Measurements from ENCODE around the gene CARD9.
A peak's percentile ranks its signal among the peaks of the same experiment; 100 is the strongest.
"Not testable (repeated sequence)": the region's sequence is repeated elsewhere in the genome, so short reads cannot be mapped to it uniquely, and the experiment has no call there.

CARD9 gene

DNA sequence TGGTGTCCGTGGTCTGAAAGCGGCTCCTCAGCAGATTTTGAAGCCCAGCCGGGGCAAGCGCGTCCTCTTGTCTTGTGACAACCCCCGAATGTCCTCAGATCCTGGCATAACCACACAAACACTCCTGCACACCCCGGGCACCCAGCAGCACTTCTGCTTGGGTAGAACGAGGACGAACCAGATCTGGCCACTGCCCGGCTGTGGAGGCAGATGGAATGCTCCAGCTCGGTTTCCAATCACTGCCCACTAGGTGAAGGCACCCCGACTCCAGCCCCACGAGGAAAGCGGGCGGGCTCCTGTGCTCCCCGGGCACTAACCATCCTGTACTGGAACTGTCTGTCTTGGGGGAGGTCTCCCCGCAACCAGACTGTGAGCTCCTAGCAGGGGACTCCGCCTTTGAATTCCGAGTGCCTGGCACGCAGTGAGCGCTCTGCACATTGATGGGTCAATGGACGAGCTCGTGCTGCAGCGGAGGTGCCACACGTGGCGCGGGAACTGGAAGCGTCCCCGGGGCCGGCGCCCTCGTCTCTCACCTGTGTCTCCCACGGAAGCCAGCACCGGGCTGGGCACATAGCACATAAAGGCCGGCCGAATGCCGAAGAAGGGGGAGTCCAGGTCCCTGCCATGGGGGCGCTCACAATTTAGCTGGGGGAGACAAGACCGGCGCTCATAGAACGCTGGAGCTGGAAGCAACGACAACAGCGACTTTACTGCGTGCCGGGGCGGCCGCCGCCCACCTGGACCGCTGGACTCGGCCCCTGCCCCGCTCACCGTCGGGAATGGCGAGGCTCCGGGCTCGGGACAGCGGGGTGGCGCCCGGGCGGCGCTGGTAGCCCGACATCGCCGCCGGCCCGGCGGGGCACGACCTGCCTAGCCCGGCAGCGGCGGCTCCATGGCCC, 36.3 kb upstream of the CARD9 start:
- peaks cover 10% of the 10 kb centered on the region for H3K36me3 ChIP-seq (ENCODE audit: control insufficient read depth, insufficient read depth, low read length)
- H3K4me3 ChIP-seq (ENCODE audit: low read length) = peak overlapping the region; percentile 63
- no peaks in the 10 kb centered on the region for H3K27me3 ChIP-seq (ENCODE audit: control insufficient read depth, insufficient read depth, low read length)
- H3K9ac ChIP-seq (ENCODE audit: low read length) = peak overlapping the region; percentile 28
- H3K4me1 ChIP-seq (ENCODE audit: control insufficient read depth, insufficient read depth, low read length) = peaks cover 16% of the 10 kb centered on the region
- no peaks in the 10 kb centered on the region for H3K9me3 ChIP-seq (ENCODE audit: control insufficient read depth, low read length)

DNA sequence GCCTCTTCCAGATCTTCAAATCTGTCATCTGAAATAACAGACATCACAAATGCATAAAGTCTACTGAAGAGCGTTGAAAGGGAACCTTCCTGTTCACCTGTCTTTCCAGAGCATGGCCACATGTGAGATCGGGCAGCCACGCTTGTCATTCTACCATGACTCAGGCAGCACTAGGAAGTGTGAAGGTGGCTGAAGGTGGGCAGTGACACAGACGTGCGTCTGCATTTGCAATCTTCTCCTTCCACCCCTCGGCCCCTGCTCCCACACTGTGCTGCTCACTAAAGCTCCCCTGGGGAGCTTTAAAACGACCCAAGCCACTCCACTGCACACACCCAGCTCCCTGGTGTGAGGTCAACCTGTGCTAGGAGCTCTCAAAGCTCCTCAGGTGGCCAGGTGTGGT, 34.4 kb upstream of the CARD9 start:
- H3K27me3 ChIP-seq (ENCODE audit: control insufficient read depth, insufficient read depth, low read length) = no peaks in the 10 kb centered on the region
- no peak overlapping the region for H3K4me3 ChIP-seq (ENCODE audit: low read length)
- H3K36me3 ChIP-seq (ENCODE audit: control insufficient read depth, insufficient read depth, low read length) = peaks cover 3% of the 10 kb centered on the region
- H3K9ac ChIP-seq (ENCODE audit: low read length) = no peak overlapping the region
- H3K4me1 ChIP-seq (ENCODE audit: control insufficient read depth, insufficient read depth, low read length) = peaks cover 16% of the 10 kb centered on the region
- no peaks in the 10 kb centered on the region for H3K9me3 ChIP-seq (ENCODE audit: control insufficient read depth, low read length)

DNA sequence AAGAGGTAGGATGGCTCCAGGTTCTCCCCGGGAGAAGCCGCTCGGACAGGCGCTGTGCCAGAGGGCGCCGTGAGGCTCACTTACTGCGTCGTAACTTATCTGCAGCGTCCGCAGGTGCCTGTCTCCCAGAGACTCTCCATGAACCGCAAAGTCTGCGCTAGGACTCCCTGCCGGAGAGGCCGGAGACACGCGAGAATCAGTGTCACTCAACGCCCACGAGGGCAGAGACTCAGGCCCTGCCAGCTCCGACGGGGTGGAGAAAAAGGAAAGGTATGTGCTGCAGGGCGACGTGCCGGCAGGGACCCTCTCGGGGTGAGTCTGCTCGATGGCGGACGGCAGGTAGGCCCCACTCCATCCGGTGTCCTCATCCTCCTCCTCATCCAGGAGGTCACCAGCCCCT, 33.6 kb upstream of the CARD9 start:
- peaks cover 16% of the 10 kb centered on the region for H3K4me1 ChIP-seq (ENCODE audit: control insufficient read depth, insufficient read depth, low read length)
- not testable (repeated sequence) for H3K9ac ChIP-seq (ENCODE audit: low read length); H3K27me3 ChIP-seq (ENCODE audit: control insufficient read depth, insufficient read depth, low read length); H3K4me3 ChIP-seq (ENCODE audit: low read length); H3K9me3 ChIP-seq (ENCODE audit: control insufficient read depth, low read length); H3K36me3 ChIP-seq (ENCODE audit: control insufficient read depth, insufficient read depth, low read length)

DNA sequence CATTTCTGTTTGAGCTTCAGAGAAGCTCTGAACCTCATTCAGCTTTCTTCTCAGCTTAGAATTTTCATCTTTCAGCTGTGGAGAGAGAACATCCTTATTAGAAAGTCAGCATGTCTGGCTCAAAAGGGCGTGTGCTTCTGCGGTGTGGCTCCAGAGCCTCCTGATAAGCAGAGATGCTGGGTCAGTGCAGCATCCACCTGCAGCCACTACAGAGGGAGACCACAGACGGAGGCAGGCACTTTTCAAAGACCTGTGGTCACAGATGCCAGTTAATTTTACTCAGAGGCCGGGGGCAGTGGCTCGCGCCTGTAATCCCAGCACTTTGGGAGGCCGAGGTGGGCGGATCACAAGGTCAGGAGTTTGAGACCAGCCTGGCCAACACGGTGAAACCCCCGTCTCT, 32.4 kb upstream of the CARD9 start:
- not testable (repeated sequence) for H3K9ac ChIP-seq (ENCODE audit: low read length); H3K36me3 ChIP-seq (ENCODE audit: control insufficient read depth, insufficient read depth, low read length); H3K9me3 ChIP-seq (ENCODE audit: control insufficient read depth, low read length); H3K4me1 ChIP-seq (ENCODE audit: control insufficient read depth, insufficient read depth, low read length); H3K4me3 ChIP-seq (ENCODE audit: low read length); H3K27me3 ChIP-seq (ENCODE audit: control insufficient read depth, insufficient read depth, low read length)

DNA sequence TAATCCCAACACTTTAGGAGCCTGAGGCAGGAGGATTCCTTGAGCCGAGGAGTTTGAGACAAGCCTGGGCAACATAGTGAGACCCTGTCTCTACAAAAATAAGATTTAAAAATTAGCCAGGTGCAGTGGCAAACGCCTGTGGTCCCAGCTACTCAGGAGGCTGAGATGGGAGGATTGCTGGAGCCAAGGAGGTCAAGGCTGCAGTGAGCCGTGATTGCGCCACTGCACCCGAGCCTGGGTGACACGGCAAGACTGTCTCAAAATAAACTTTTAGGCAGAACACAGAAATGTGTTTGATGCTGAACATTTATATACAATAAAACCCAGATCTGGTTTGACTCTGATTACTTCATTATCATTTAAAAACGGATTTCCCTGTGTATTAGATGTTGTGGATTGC, 32.0 kb upstream of the CARD9 start:
- Histone ChIP-seq H3K36me3 (ENCODE audit: control insufficient read depth, insufficient read depth, low read length) (no peaks in the 10 kb centered on the region), H3K27me3 (ENCODE audit: control insufficient read depth, insufficient read depth, low read length) (no peaks in the 10 kb centered on the region), H3K4me3 (ENCODE audit: low read length) (no peak overlapping the region), H3K9ac (ENCODE audit: low read length) (no peak overlapping the region), H3K4me1 (ENCODE audit: control insufficient read depth, insufficient read depth, low read length) (peaks cover 8% of the 10 kb centered on the region), H3K9me3 (ENCODE audit: control insufficient read depth, low read length) (no peaks in the 10 kb centered on the region)

DNA sequence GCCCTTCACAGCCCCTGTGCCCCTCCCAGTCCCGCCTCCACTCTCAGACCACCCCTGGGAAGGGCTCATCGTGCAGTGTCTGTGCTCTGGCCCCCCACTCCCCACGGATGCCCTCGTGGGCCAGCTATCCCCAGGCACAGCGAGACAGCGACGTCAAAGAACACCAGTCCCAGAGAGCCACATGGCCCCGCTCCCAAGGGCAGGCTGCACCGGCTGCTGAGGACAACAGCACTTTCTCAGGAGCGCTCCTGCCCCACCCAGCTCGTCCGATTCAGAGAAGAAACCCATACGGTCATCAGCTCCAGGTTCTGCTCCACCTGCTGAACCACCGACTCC, 31.3 kb upstream of the CARD9 start:
- Histone ChIP-seq H3K9ac (ENCODE audit: low read length) (no peak overlapping the region), H3K36me3 (ENCODE audit: control insufficient read depth, insufficient read depth, low read length) (no peaks in the 10 kb centered on the region), H3K9me3 (ENCODE audit: control insufficient read depth, low read length) (no peaks in the 10 kb centered on the region), H3K27me3 (ENCODE audit: control insufficient read depth, insufficient read depth, low read length) (no peaks in the 10 kb centered on the region), H3K4me3 (ENCODE audit: low read length) (no peak overlapping the region), H3K4me1 (ENCODE audit: control insufficient read depth, insufficient read depth, low read length) (peaks cover 10% of the 10 kb centered on the region)

DNA sequence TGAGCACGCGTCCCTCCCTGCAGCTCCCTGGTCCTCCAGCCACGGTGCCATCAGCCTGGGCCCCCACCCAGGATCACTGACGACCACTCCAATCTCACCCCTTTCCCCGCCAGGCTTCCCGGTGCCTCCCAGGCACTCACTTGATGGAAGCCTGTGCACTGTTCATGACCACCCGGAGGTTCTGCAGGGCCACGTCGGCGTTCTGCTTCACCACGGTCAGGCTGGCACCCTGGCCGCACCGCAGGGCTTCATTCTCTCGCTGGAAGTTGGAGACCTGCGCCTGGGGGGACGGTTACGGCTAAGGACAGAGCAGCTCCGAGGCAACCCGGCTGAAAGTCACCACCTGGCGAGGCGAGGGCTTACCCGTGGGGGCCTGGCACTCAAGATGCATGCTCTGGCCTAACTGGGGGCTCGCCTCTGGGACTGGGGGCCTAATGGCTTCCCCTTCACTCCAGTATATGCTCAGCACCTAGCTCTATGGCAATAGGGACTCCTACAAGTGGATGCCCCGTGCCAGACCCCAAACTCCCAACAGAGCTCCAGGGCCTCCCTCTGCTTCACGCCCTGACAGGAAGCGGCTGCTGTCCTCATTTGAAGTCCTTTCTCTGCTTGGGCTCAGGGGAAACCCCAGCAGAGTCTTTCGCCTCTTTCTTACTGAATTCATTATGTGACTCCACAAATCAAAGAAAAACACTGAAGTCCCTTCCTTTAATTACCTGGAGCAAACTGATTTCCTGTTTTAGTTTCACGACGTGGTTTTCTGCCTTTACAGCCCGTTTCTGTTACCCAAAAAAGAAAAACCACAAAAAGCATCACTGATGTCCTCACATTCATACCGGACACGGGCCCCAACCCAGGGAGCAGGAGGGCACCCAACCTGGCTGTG, 30.7 kb upstream of the CARD9 start:
- Histone ChIP-seq H3K4me3 (ENCODE audit: low read length) (no peak overlapping the region), H3K36me3 (ENCODE audit: control insufficient read depth, insufficient read depth, low read length) (no peaks in the 10 kb centered on the region), H3K9me3 (ENCODE audit: control insufficient read depth, low read length) (no peaks in the 10 kb centered on the region), H3K9ac (ENCODE audit: low read length) (no peak overlapping the region), H3K4me1 (ENCODE audit: control insufficient read depth, insufficient read depth, low read length) (peaks cover 8% of the 10 kb centered on the region), H3K27me3 (ENCODE audit: control insufficient read depth, insufficient read depth, low read length) (no peaks in the 10 kb centered on the region)

DNA sequence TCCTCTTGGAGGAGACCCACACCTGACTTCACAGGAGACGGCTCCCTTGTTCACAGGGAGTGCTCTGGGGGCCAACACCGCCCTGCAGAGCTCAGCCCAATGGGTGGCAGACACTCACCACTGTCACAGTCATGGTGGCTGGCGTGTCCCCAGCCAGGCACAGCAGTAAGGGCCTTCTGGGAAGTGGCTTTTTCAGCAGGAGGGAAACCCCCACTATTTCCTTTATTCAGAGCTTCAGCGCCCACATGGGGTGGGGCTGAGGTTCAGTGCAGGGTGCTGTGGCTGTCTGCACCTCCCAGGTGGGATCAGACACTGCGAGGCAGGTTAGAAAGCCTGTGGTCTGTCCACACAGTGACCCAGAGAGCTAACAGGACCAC, 30.1 kb upstream of the CARD9 start:
- H3K4me1 ChIP-seq (ENCODE audit: control insufficient read depth, insufficient read depth, low read length) = peaks cover 15% of the 10 kb centered on the region
- H3K27me3 ChIP-seq (ENCODE audit: control insufficient read depth, insufficient read depth, low read length) = no peaks in the 10 kb centered on the region
- H3K4me3 ChIP-seq (ENCODE audit: low read length) = no peak overlapping the region
- H3K9me3 ChIP-seq (ENCODE audit: control insufficient read depth, low read length) = no peaks in the 10 kb centered on the region
- H3K36me3 ChIP-seq (ENCODE audit: control insufficient read depth, insufficient read depth, low read length) = no peaks in the 10 kb centered on the region
- H3K9ac ChIP-seq (ENCODE audit: low read length) = no peak overlapping the region

DNA sequence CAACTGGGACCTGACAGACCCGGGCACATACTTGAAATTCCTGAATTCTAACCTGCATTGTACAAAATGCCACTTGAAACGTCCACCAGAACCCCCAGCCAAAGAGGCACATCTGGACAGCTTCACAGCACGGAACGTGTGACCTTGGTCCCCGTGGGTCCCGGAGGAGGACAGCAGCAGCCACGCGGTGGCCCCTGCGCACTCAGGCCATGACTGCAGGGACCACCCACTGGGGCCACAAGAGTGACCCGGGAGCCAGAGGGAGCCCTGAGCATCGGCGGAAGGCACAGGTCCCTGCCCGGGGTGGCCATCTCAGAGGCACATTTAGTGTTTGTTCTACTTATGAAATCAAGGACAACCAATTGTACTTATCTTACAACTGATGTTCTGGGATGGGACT, 28.6 kb upstream of the CARD9 start:
- no peak overlapping the region for H3K4me3 ChIP-seq (ENCODE audit: low read length)
- no peaks in the 10 kb centered on the region for H3K27me3 ChIP-seq (ENCODE audit: control insufficient read depth, insufficient read depth, low read length)
- no peak overlapping the region for H3K9ac ChIP-seq (ENCODE audit: low read length)
- peaks cover 19% of the 10 kb centered on the region for H3K4me1 ChIP-seq (ENCODE audit: control insufficient read depth, insufficient read depth, low read length)
- no peaks in the 10 kb centered on the region for H3K9me3 ChIP-seq (ENCODE audit: control insufficient read depth, low read length)
- H3K36me3 ChIP-seq (ENCODE audit: control insufficient read depth, insufficient read depth, low read length) = no peaks in the 10 kb centered on the region

DNA sequence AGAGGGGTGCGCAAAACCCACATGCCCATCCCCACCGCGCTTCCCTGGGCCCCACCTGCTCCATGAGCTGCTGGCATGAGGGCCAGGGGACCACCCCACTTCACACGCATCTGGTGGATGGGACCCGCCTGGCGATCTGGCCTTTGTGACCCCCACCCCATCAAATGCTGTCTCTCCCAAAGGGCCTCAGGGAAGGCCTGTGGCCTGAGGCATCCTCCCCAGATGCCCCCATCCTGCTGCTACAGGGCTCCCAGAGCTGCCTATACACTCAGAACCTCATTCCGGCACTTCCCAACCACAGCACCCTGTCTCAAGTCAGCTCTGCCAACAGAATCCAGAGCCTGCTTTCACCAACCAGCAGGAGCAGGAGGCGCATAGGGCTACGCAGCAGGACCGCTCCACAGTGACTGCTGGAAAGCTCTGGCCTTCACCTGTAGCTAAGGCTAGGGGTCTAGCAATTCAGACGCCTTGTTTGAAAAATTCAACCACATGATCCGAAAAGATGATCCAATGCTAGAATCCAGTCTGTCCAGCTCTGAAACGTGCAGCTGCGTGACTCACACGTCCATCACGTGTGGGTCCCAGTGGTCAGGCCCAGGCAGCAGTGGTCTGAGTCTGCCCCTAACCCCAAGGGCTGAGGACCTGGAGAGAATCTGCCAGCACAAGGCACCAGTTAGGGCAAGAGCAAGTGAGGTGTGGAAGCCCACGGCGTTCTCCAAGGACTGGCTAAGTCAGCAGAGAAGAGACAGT, 27.9 kb upstream of the CARD9 start:
- Histone ChIP-seq H3K27me3 (ENCODE audit: control insufficient read depth, insufficient read depth, low read length) (no peaks in the 10 kb centered on the region), H3K9ac (ENCODE audit: low read length) (no peak overlapping the region), H3K9me3 (ENCODE audit: control insufficient read depth, low read length) (no peaks in the 10 kb centered on the region), H3K4me1 (ENCODE audit: control insufficient read depth, insufficient read depth, low read length) (peaks cover 19% of the 10 kb centered on the region), H3K36me3 (ENCODE audit: control insufficient read depth, insufficient read depth, low read length) (no peaks in the 10 kb centered on the region), H3K4me3 (ENCODE audit: low read length) (no peak overlapping the region)

DNA sequence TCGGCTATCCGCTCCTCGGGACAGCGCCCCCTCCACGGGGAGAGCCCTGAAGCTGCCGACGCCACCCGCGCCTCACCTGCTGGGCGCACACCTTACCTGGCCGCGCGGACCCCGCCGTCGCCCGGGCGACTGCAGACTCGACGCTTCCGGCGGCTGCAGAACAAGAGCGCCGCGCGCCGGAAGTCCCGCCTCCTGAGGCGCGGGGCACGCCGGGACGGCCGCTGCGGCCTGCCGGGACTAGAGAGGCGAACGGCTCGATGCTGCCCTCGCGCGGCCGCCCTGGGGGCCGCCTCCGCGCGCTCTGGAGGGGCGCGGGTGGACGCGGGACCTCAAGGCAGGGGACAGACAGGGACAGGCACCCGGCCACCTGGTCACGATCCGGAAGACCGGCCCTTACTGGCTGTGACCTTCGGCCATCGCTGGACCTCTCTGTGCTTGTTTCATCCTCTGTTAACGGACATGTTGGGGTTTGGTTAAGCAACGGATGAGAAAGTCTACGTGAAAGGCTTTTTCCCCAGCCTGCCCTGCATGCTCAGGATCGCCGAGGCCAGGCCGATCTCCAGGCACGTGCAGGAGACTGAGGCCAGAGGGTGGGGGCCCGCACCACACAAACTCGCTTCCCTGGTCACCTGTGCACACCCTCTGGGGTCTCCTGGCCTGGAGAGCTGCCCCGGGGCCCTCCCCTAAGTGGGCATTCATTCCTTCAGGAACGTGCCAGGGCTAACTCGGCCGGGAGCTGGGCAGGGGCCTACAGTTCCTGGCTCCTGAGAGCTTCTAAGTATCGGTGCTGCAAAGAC, 26.8 kb upstream of the CARD9 start, which contains the start of gene SNAPC4:
Gene SNAPC4 (minus strand): TSS at position 133 of the 797 bp plus-strand sequence. CDS start 1,742 bp downstream, outside the sequence.
- Histone ChIP-seq H3K27me3 (ENCODE audit: control insufficient read depth, insufficient read depth, low read length) (no peaks in the 10 kb centered on the region), H3K9ac (ENCODE audit: low read length) (peak within 1 kb of the TSS; percentile 58), H3K9me3 (ENCODE audit: control insufficient read depth, low read length) (no peaks in the 10 kb centered on the region), H3K4me3 (ENCODE audit: low read length) (peak within 1 kb of the TSS; percentile 46), H3K36me3 (ENCODE audit: control insufficient read depth, insufficient read depth, low read length) (peaks cover 1% of the 10 kb centered on the region), H3K4me1 (ENCODE audit: control insufficient read depth, insufficient read depth, low read length) (peaks cover 19% of the 10 kb centered on the region)
